Activated naive CD4-positive, alpha-beta T cell (primary cell): ENCODE data around the gene RAP1GAP.

ENCODE experiments used
- DNase-seq, 4 experiments: peaks; one replicate each; lab custom pipeline; 2025; lab: John Stamatoyannopoulos, UW

RAP1GAP gene

DNA sequence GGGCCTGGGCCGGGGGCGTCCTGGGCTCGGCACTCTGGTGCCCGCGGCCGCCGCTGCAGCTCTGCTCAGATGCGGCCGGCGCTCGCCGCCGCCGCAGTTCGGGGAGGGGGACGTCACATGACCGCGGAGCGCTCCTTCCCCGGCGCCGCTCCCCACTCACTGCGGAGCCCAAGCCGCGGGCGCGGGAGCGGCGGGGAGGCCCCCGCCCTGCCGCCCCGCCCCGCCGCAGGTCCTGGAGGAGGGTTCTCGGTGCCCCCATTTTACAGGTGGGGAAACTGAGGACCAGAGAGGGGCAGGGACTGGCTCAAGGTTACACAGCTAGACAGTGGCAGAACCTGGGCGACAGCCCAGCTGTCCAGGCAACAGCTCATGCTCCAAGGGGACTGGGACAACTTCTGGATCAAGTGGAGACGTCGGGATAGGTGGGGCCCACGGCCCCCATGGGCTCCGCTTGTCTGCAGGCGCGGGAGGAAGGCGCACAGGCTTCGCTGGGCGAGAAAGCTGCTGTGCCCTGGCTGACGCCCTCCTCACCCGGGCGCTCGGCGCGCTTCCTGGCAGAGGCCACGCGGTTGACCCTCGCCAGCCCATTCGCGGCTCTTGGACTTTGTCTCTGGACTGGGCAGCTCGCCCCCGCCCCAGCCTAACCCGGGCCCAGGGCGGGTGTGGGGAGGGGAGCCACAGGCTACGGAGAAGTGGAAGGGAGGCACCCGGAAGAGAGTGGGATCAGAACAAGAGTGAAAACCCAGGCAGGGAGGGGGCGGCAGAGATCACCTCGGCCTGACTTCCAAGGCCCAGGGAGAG is at the start of gene RAP1GAP:
TSS of gene RAP1GAP (minus strand) at position 100 of the 801 bp plus-strand sequence. CDS start 49,325 bp downstream, outside the sequence.
- DNase-seq: no peak

DNA sequence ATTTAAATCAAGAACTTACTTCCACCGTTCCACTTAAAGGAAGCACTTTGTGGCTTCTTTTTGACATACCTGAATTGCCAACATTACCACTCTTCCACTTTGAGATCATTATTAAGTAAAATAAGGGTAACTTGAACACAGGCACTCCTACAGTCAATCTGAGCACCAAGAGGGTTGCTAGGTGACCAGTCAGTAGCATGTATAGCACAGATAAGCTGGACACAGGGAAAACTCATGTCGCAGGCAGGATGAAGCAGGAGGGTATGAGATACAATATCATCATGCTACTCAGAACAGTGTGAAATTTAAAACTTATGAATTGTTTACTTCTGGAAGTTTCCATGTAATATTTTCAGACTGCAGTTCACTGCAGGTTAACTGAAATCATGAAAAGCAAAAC is 47.0 kb upstream of the RAP1GAP start:
- no peak for DNase-seq

DNA sequence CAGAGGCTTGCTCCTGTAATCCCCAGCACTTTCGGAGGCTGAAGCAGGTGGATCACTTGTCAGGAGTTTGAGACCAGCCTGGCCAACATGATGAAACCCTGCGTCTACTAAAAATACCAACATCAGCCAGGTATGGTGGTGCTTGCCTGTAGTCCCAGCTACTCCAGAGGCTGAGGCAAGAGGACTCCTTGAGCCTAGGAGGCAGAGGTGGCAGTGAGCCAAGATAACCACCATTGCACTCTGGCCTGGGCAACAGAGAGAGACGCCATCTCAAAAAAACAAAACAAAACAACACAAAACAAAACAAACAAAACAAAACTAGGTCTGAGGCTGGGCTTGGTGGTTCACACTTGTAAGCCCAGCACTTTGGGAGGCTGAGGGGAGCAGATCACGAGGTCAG is 38.7 kb upstream of the RAP1GAP start:
- DNase-seq: no peak

DNA sequence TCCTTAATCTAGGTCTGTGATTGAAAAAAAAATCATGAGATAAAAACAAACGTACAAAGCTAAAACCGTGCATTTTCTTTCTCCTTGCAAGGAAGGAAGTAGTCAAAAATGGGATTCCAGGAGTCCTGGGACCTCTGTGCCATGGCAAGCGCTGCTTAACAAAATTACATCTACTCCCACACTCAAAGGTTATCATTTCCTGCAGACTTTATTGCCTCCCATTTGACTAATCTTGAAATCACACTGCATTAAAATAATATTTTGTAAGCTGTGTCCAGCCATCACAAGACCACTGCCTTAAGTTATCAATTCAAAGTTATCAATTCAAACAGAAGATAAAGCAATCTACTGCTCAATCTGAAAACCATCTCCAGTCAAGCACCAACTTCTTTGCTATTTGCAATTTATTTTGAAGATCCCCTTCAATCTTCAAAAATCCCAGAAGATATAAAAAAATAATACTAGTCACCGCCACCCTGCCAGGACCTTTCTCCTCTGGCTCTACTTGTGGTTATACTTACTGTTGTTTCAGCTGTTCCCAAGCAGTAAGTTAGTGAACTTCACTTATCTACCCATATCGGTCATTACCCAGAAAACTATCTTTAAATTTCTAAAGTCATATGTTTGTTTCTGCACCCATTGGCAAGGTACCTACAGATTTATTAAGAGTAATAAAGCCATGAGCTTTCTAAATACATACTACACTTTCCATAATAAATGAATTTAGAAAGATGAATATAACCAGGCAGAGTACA is 38.1 kb upstream of the RAP1GAP start:
- DNase-seq: no peak

DNA sequence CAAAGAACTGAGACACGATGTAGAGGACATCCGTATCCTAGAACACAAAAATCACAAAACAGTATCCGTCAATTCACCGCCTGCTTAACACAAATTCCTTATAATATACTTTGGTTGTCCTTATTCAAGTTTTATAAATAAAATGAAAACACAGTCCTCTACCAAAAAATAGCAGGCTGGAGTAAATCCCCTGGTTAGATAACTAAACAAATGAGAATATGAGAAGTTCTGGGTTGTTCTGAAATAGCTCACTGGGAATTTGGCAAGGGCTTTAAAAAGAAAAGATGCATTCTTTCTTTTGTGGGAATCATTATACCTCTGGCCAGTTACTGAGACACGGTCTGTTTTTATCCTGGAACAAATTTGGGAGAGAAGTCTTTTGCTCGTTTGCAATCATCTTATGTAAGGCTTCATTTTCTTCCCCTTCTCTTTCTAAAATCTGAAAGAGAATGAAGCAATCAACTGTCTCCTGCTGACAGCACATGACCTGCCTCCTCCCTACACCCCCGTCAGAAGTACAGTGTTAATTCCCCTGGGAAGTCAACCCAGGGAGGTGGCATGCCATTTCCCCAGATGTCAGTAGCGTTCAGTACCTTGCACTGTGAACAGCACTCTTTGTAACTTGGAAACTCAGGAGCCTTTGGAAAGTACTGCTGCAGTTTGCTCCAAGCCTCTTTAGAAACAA is 37.1 kb upstream of the RAP1GAP start:
- no peak for DNase-seq

DNA sequence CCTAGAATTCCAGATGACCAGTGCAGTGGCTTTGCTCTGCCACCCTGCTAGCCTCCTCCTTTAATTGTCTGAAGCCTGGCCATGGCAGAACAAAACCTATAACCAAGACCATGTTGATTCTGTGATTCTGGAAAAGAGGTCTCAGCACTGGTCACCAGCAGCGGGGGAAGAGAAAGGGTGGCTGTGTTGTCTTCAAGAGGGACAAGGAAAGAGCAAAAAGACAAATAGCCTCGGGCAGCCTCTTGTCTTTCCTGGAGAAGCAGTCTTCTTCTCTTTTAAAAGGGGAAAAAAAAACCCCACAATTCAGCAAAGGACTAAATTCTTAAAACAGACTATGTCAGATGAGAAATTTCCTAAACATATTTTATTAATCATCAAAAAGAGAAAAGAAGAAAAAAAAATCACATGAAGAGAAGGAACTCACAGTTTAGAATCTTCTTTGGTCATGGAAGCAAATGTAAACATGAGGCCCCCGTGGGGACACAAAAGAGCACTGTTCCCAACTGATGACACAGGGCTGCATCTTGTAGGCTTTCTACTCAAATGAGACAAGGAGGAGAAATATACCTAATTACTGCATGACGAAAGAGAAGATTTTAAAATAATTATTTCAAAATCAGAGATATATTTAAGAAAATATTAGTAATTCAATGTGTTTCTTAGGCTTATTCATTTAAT is 36.3 kb upstream of the RAP1GAP start:
- DNase-seq: no peak

DNA sequence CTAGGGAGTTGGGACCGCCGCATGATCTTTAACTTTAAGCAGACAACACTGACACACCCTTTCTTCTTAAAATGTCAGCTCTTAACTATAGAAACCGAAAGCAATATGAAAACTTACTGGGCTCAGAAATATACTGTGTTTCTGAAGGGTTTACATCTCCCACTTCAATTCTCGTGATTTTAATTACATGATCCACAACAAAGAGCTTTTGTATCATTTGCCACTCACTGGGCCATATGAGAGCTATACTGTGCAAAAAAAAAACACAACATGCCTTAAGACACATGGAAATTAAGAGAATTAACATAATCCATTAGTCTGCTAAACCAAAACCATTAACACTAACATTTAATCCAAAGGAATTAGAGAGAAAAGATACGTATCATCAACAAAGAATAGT is 35.0 kb upstream of the RAP1GAP start:
- no peak for DNase-seq

DNA sequence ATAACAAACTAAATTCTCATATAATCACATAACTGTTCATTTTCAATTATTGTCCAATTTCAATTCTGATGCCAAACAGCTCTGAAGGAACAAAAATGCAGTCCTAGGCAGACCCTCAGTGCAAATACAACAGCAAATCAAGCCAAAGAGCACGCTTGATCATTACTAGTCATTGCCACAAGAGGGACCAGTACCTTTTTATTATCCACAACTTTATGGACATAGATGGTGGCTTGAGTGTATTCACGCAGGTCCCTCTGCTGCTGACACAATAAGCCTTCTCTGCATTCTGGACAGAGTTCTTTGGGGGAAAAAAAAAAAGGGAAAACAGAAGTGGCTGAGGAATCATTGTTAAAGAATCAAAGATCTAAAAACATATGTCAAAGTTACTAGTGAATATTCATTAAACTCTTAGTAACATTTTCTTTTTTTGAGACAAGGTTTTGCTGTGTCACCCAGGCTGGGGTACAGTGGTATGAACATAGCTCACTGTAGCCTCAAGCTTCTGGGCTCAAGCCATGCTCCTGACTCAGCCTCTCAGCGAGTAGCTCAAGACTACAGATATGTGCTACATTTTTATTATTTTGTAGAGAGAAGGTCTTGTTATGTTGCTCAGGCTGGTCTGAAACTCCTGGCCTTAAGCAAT is 34.3 kb upstream of the RAP1GAP start:
- DNase-seq: no peak

DNA sequence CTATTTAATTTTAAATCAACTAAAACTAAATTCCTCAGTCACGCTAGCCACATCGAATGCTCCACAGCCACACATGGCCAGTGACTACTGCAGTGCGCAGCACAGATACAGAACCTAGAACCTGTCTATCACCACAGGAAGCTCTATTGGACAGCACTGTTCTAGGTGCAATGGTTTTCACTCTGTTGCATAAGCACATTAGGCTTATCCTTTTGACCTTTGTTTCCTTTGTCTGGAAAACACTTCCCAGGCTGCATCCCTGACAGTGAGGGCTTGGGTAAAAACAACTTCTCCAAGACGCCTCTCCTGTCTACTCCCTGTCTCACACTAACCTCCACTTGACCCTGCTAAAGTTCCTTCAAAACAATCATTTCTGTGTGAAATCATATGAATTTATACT is 33.6 kb upstream of the RAP1GAP start:
- DNase-seq: no peak

DNA sequence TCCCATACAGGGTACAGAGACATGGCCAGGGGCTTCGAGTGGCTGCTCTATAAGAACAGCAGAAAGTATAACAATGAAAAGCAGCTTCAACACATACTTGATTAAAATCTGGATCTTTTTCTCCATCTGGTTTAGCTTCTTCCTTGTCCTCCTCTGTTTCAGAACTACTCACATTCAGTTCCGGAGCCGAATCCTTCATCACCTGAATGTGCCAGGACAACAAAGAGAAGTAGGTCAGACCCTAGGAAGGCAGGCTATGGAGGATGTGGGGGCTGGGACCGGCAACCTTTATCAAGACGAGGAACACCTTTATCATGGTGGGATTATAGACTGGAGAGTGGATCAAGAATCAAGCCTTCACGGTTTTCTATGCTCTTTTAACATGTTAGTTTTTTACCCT is 32.2 kb upstream of the RAP1GAP start:
- no peak for DNase-seq

DNA sequence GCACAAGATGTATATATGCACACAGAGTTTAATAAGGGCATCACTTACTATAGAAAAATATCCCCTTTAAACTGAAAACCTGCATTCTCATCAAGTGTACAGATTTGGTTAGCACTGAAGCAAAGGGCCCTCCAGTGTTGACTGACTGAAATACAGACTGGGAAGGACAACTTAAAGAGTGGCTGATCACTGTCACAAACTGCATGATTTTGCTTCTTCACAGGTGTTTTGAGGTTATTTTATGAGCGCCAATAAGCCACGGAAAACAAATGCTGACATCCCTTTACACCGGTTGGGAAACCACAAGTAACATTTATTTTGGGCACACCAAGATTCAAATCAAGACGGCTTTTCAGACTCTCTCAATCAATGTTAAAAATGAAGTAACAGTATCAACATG is 30.9 kb upstream of the RAP1GAP start:
- DNase-seq: no peak

DNA sequence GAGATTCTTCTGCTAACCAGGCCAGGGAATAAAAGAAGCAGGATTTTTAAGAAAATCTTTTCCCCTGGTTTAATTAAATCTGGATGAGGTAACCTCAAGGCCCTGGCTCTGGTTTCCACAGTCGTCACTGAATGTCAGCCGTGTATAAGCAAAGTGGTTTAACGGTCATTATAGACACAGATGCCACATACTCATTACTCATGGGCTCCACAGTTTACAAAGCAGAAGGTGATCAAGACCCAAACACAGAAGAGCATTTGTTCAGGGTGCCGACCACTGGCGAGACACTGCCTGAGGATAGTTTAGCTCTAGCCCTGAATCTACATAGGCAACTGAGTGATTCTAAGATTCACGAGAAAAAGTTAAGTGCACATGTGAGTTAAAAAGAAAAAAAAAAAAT is 27.8 kb upstream of the RAP1GAP start:
- no peak for DNase-seq

DNA sequence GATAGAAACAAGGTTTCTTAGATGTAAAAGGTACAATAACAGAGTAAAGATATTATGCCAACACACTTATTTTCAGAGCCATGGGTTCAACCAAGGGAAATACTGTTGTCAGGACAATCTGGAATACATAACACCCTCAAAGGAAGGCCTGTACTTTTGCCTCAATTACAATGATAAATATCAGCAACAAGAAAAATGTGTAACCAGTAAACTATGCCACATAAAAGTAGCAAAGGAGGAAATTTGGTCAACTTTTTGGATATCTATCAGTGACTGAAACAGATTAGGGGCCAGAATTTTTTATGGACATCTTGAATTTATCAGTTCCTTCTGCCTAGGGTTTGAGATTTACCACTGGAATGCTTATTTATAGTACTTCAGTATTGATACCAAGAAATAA is 24.6 kb upstream of the RAP1GAP start:
- no peak for DNase-seq

DNA sequence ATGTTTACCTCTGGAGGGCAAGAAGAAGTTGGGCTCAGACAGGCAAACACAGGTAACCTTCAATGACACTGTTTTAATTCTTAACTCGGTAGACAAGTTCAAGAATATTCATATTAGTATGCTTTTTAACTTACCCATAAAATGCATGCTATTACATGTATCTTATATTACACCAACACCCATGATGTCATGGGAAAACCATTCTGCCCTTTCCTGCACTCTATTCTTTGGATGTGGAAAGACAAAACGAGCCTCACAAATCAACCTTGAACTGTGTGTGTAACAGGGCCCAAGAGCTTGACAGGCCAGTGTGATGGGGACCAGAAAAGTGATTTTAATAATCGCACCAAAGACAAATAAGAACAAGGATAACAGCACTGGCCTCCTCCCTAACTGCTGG is 22.6 kb upstream of the RAP1GAP start:
- DNase-seq: no peak

DNA sequence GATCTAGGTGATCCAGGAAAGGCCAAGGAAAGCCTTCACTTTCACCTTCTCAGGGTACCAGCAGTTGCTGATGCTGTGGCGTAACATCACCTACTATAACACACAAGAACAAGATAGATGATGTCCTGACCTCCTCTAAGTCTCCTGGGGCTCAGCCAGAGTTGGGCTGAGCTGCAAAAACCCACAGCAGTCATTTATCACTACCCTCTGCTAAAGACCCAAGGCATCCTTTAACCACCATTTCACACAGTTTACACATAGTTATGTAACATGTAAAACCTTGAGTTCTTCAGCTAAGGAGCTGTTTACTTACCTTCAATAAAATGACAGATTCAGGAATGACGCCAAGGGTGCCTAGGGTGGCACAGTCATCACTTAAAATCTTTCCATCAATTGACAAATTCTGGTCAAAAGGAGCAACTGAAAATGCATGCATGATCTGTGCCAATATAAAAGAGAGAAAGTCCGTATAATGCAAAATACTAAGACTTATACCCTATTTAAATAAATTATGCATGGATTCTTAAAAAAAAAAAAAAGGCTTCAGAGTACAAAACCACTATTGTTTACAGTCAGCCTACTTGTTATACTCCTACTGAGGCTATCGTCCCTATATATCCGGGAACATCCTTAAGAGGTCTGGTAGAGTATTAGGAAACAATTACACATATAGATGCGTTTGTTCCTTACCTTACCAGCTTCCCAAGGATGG is 20.7 kb upstream of the RAP1GAP start:
- no peak for DNase-seq

DNA sequence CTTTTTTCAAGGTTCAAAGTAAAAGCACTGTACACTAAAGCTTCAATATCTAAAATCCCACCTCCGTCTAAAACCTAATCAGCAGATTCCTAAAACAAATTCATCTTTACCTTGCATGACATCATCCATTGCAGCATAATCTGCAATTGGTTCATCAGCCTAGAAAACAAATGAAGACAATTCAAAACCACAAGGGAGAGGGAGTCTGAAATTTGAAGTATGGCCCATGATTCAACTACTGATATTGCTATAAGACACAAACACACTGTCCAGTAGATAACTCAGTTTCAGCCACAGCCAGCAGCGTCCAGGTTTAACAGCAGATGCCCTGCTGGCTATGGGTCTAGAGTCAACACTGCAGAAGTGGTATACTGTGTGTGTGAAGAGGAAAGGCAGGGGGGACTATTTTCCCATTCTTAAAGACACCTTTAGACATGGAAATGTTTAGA is 17.9 kb upstream of the RAP1GAP start:
- DNase-seq: no peak

DNA sequence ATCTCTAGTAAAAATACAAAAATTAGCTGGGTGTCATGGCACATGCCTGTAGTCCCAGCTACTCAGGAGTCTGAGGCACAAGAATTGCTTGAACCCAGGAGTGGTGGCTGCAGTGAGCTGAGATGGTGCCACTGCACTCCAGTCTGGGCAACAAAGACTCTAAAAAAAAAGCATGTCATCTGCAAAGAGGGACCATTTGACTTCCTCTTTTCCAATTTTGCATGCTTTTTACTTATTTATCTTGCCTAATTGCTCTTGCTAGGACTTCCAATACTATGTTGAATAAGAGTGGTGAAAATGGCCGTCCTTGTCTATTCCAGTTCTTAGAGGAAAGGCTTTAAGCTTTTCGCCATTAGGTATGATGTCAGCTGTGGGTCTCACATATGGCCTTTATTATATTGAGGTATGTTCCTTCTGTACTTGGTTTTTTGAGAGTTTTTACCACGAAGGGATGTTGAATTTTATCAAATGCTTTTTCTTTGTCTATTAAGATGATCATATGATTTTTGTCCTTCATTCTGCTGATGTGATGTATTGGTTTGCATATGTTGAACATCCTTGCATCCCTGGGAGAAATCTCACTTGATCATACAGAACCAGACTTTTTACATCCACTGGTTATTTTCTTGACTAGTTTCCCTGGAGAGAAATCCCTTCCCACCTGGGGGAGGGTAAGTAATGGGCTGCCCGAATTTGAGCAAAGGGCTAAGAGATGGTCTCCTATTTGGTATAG is 17.0 kb upstream of the RAP1GAP start:
- DNase-seq: no peak

DNA sequence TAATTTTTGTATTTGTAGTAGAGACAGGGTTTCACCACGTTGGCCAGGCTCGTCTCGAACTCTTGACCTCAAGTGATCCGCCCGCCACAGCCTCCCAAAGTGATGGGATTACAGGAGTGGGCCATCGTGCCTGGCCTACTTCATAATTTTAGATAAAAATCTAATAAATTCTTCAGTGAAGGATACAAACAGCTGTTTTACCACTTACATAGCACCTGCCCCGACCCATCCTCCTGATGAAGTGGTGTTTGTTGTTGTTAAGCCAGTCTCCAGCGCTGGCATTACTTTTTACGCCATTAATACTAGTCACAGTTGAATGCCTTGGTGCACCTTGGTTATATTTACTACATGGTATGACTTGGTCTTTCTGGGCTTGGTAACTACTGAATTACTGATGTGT is 12.3 kb upstream of the RAP1GAP start:
- DNase-seq: no peak

DNA sequence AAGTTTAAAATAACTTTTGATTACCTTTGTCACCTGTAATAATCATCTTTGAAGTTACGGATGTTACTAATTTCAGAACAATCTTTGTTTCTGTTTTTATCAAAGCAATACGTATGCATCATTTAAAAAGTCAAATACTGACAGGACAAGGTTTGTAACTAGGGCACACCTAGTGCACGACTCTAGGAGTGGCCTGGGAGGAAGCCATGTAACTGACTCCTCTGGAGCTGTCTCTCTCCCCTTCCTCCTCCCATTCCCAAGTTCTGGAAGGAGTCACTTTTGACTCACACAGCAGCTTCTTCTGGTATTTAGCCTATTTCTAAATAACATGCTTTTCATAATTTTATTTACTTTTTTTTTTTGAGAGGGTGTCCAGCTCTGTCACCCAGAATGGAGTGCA is 11.8 kb upstream of the RAP1GAP start:
- no peak for DNase-seq

DNA sequence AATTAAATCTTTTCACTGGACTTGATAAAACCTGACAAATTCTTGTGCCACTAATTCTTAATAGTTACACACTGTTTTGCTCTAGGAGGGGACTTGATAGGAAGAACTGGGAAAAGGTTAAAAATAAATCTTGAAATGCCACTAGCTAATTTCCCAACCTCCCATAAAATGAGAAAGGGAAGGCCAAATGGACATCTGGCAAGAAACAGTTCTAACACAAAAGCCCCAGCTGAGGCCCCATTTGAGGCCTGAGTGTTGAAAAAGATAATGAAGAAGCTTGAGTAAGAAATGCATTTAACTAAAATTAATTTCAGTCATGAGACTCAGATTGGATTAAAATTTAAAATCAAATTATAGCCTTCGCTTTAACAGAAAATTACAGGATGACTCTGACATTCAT is 11.2 kb upstream of the RAP1GAP start:
- DNase-seq: no peak
